Keratinocyte (primary cell): ENCODE data around the gene PISD.

Experiments used
- EZH2 ChIP-seq: IDR thresholded peaks from one replicate; pipeline ENCODE4 v1.6.1; 2012; ENCODE audit warnings: inconsistent platforms, mild to moderate bottlenecking, low read length, moderate library complexity
- TF ChIP-seq, protein P1 (sequence below), 3 experiments: IDR thresholded peaks in 1 of 3; conservative IDR thresholded peaks in 1 of 3; optimal IDR thresholded peaks in 1 of 3; 2 replicates in 2 of 3; 3 replicates in 1 of 3; pipeline versions ENCODE3 to v1.5.1; 2011; ENCODE audit warnings: low read length in 3 of 3, mild to moderate bottlenecking in 3 of 3, moderate library complexity in 2 of 3, control low read depth in 1 of 3, inconsistent platforms in 1 of 3; ENCODE audit not compliant: insufficient read depth in 2 of 3; ENCODE audit errors: extremely low read depth in 1 of 3

DNA sequence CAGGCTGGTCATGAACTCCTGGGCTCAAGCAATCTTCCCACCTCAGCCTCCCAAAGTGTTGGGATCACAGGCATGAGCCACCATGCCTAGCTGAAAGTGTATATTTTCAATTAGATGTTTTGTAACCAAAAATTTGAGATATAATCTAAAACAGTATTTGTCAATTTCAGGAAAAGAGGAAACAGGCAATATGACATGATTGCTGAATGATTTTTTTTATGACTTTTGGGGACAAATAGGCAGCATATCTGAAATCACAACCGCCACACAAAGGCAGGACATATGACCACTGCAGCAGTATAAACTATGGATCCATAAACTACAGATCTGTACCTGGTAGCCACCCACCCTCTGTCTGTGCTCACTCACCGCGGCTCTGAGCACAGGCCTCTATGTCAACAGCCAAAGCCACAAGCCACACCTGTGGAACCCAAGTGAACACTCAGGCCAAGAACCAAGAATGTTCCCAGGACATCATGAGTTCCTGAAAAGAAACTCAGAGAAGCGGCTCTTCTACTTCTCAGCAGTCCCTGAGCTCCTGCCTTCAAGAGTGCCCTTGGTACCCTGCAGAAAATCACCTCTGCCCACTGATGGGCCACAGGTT is 22.5 kb downstream of the PISD start:
- no peak for TF ChIP-seq EZH2
- TF ChIP-seq, protein P1, sequence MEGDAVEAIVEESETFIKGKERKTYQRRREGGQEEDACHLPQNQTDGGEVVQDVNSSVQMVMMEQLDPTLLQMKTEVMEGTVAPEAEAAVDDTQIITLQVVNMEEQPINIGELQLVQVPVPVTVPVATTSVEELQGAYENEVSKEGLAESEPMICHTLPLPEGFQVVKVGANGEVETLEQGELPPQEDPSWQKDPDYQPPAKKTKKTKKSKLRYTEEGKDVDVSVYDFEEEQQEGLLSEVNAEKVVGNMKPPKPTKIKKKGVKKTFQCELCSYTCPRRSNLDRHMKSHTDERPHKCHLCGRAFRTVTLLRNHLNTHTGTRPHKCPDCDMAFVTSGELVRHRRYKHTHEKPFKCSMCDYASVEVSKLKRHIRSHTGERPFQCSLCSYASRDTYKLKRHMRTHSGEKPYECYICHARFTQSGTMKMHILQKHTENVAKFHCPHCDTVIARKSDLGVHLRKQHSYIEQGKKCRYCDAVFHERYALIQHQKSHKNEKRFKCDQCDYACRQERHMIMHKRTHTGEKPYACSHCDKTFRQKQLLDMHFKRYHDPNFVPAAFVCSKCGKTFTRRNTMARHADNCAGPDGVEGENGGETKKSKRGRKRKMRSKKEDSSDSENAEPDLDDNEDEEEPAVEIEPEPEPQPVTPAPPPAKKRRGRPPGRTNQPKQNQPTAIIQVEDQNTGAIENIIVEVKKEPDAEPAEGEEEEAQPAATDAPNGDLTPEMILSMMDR (optimal IDR thresholded peaks at IDR 0.05 in 1 of 3, IDR thresholded peaks at IDR 0.05 in 1 of 3, conservative IDR thresholded peaks at IDR 0.05 in 1 of 3; ENCODE audit: extremely low read depth in 1 of 3, insufficient read depth in 2 of 3, low read length in 3 of 3): no peak
